Esophagus squamous epithelium (tissue), 5 donors: Measurements from ENCODE around the gene TLNRD1. TPM values are rescaled to one million over a fixed set of nuclear protein-coding genes. Genes with fewer than 3 reads are reported as not detected.

Experiments used
- DNase-seq: peaks from one replicate; lab custom pipeline; 2025; lab: John Stamatoyannopoulos, UW
- H3K27ac ChIP-seq, 4 donors: fragments of 200-600 bp; sonication (generic); one replicate each; pipeline ENCODE4 v1.5.1; 2016 to 2019; ENCODE audit warnings: mild to moderate bottlenecking in 1 of 4
- H3K27me3 ChIP-seq, 4 donors: fragments of 200-600 bp; sonication (generic); 1 replicate in 3 of 4; 2 replicates in 1 of 4; pipeline versions ENCODE4 v1.5.1 to v1.6.0; 2017 to 2021; ENCODE audit warnings: antibody characterized with exemption in 1 of 4
- H3K36me3 ChIP-seq, 3 donors: fragments of 200-600 bp; sonication (generic); one replicate each; pipeline ENCODE4 v1.5.1; 2016 to 2019
- H3K4me1 ChIP-seq, 3 donors: fragments of 200-600 bp; sonication (generic); one replicate each; pipeline ENCODE4 v1.5.1; 2017 to 2019
- H3K4me3 ChIP-seq, 4 donors: fragments of 200-600 bp; sonication (generic); 1 replicate in 3 of 4; 2 replicates in 1 of 4; pipeline ENCODE4 v1.5.1; 2016 to 2019; ENCODE audit warnings: mild to moderate bottlenecking in 2 of 4, moderate library complexity in 1 of 4
- H3K9me3 ChIP-seq, 3 donors: fragments of 200-600 bp; sonication (generic); one replicate each; pipeline ENCODE4 v1.5.1; 2016 to 2019
- POLR2A ChIP-seq, 4 donors: fragments of 450-650 bp; IDR thresholded peaks; one replicate each; pipeline ENCODE4 v1.6.1; 2017; ENCODE audit warnings: antibody characterized with exemption in 4 of 4, mild to moderate bottlenecking in 4 of 4, moderate library complexity in 3 of 4
- WGBS, 2 donors: methylation state at CpG; one replicate each; pipeline ENCODE4 v1.1.5; 2018; 5-methylcytosine and 5-hydroxymethylcytosine counted together
- intact Hi-C: fragments of 100-400 bp; cut with DNase I; formaldehyde crosslinking; loops from one replicate; pipeline ENCODE4 v1.15.0; 2022
- total RNA-seq, 4 donors: library from RNA; depleted of rRNA; stranded (reverse); fragments of >200 nt; gene quantifications; one replicate each; pipeline ENCODE4 v1.1.0, GENCODE V29; 2016
- TF ChIP-seq, protein P1 (sequence below), 6 experiments: fragments of 450-650 bp in 4 of 6; fragments of 200-600 bp in 2 of 6; sonication (generic) in 2 of 6; IDR thresholded peaks; one replicate each; pipeline ENCODE4 v1.5.1; 2016 to 2019; ENCODE audit warnings: antibody characterized with exemption in 6 of 6, mild to moderate bottlenecking in 4 of 6, moderate library complexity in 4 of 6
- donor health status: DM: yes; HTN: yes; CAD: no.

TLNRD1 gene
- total RNA-seq, 4 donors from 2014 or later, result 17.2 to 57.8 (median 22.6) TPM

DNA sequence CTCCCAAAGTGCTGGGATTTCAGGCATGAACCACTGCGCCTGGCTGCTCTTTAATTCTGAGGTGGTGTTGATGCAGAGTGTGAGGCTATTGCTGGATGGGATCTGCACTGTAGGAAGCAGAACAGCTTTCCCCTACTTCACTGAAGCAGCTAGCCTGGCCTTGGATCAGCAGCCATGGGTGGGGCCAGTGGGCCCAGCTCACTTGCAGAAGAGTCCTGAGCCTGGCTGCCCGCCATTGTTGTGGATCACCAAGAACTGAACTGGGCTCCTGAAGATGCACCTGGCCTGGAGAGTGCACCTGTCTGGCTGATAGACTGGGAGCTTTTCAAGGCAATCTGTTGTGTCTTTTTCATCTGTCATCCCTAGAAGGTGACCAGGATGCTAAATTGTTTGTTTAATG lies 11.9 kb downstream of the TLNRD1 start:
- H3K27me3 ChIP-seq, result no peaks in the 10 kb centered on the region
- H3K9me3 ChIP-seq, result no peaks in the 10 kb centered on the region
- peaks cover 0 to 20% (median 0%) of the 10 kb centered on the region in 3 donors for H3K4me1 ChIP-seq
- DNase-seq, result no peak
- no peak for TF ChIP-seq POLR2A (IDR thresholded peaks at IDR 0.05)
- TF ChIP-seq, protein P1, sequence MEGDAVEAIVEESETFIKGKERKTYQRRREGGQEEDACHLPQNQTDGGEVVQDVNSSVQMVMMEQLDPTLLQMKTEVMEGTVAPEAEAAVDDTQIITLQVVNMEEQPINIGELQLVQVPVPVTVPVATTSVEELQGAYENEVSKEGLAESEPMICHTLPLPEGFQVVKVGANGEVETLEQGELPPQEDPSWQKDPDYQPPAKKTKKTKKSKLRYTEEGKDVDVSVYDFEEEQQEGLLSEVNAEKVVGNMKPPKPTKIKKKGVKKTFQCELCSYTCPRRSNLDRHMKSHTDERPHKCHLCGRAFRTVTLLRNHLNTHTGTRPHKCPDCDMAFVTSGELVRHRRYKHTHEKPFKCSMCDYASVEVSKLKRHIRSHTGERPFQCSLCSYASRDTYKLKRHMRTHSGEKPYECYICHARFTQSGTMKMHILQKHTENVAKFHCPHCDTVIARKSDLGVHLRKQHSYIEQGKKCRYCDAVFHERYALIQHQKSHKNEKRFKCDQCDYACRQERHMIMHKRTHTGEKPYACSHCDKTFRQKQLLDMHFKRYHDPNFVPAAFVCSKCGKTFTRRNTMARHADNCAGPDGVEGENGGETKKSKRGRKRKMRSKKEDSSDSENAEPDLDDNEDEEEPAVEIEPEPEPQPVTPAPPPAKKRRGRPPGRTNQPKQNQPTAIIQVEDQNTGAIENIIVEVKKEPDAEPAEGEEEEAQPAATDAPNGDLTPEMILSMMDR (IDR thresholded peaks at IDR 0.05), result no peak
- WGBS, 2 donors, result 88 to 100% methylated on average over 1 to 2 of the region's 2 CpGs
- intact Hi-C loops, result no loop called here
- H3K36me3 ChIP-seq, result no peaks in the 10 kb centered on the region
- no peak overlapping the region for H3K4me3 ChIP-seq
- H3K27ac ChIP-seq, result no peak overlapping the region

- 81 to 95% methylated on average over 4 of the region's 4 CpGs for WGBS, 2 donors
- no peak for DNase-seq
Measured at GRCh38 chr15:81013396-81013929, 12.7 kb downstream of the TLNRD1 start.

DNA sequence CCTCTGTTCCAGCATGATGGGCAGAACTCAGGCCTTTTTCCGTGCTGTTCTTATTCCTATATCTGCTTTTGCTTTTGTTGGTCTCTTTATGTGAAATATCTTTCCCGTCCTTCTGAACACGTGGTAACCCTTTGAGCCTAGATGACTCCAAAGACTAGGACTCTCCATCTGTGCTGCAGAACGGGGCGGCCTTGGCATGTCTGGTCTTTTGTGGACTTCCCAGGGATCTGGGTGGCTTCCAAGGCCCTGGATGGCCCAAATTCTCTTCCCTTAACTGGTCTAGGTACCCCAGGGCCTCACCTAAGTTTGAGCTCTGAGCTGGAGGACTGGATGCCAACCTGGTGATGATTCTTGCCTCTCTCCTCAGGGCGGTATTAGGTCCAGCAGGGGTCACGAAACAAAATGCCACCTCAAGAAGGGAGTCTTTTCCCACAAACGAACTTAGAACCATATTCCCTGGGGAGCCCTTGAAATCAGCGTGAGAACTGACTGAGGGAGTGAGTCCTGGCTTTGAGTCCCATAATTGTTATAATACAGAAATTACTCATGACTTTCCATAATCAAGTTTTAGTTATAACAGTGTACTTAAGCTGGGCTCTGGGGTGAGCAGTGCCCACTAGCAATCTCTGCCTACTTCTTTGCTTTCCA lies 13.8 kb downstream of the TLNRD1 start:
- WGBS, 2 donors, result 84 to 86% methylated on average over 8 to 9 of the region's 9 CpGs
- intact Hi-C loops, result no loop called here
- H3K27me3 ChIP-seq, result no peaks in the 10 kb centered on the region

More at GRCh38 chr15:81013396-81013929, 12.7 kb downstream of the TLNRD1 start:
- Histone ChIP-seq H3K27me3 (no peaks in the 10 kb centered on the region), H3K9me3 (no peaks in the 10 kb centered on the region), H3K36me3 (no peaks in the 10 kb centered on the region), H3K4me3 (no peak overlapping the region), H3K4me1 (peaks cover 0 to 20% (median 0%) of the 10 kb centered on the region in 3 donors), H3K27ac (no peak overlapping the region)
- TF ChIP-seq POLR2A (IDR thresholded peaks at IDR 0.05), result no peak
- TF ChIP-seq, protein P1 (IDR thresholded peaks at IDR 0.05), result no peak
- intact Hi-C loops, result no loop called here

DNA sequence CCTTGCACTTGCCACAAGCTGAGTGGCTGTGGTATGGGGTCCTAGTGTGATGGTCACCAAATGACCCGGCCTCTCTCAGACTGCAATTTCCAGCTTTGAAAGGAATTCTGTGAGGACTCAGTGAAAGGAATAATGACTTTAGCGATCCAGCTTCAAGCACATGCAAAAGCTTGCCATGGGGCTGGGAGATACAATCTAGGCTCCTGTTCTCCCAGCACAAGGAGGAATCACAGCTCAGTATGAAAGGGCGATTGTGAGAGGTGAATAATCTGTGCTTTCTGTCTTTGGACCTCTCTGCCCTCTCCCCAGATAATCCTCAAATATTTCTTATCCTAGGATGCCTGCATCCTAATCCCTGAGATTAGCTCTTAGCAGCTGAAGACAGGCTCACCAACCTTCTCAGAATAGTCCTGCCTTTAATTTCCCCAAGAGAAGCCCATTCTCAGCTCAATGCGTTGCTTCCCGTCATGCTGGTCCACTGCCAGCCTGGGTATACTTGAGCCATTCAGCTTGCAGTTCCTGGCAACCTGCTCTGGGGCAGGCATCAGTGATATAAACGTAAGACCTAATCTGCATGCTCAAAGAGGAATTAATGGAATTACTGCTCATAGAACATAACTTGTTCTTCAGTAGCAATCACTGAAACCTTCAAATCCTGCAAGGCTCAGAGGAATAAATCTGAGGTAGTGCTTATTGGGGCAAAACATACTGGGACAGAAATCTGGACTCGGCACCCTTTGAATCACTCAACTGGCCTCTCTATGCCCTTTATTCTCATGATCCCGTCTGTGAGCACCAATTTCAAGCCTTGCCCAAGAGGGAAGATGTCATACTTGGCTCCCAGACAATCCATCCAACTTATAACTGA lies 15.1 kb downstream of the TLNRD1 start:
- H3K4me3 ChIP-seq, result no peak overlapping the region
- TF ChIP-seq, protein P1 (IDR thresholded peaks at IDR 0.05), result no peak
- TF ChIP-seq POLR2A (IDR thresholded peaks at IDR 0.05), result no peak
- 60 to 70% methylated on average over 8 of the region's 8 CpGs for WGBS, 2 donors
- no peak for DNase-seq
- intact Hi-C loops, result no loop called here
- no peaks in the 10 kb centered on the region for H3K9me3 ChIP-seq
- H3K4me1 ChIP-seq, result peaks cover 0 to 20% (median 0%) of the 10 kb centered on the region in 3 donors
- H3K36me3 ChIP-seq, result no peaks in the 10 kb centered on the region
- peak overlapping the region in 2 of 4 donors; percentile 14 to 35 for H3K27ac ChIP-seq
- no peaks in the 10 kb centered on the region for H3K27me3 ChIP-seq

More for the DNA sequence above, 13.8 kb downstream of the TLNRD1 start:
- TF ChIP-seq, protein P1 (IDR thresholded peaks at IDR 0.05), result no peak
- TF ChIP-seq POLR2A (IDR thresholded peaks at IDR 0.05), result no peak
- H3K36me3 ChIP-seq, result no peaks in the 10 kb centered on the region
- H3K9me3 ChIP-seq, result no peaks in the 10 kb centered on the region
- H3K4me1 ChIP-seq, result peaks cover 0 to 20% (median 0%) of the 10 kb centered on the region in 3 donors
- no peak overlapping the region for H3K4me3 ChIP-seq
- no peak overlapping the region for H3K27ac ChIP-seq
- no peak for DNase-seq
